PC-3 (cell line): ENCODE measurements around the gene ESPN.

Source experiments
- EZH2 ChIP-seq: fragments of 300-600 bp; sonication (generic); IDR thresholded peaks from one replicate; pipeline ENCODE4 v1.6.1; 2017; ENCODE audit warnings: antibody characterized with exemption, mild to moderate bottlenecking, low read length; ENCODE audit not compliant: unreplicated experiment
- EZH2phosphoT487 ChIP-seq: fragments of 300-600 bp; sonication (generic); IDR thresholded peaks from 2 replicates; pipeline ENCODE4 v1.6.1; 2018; ENCODE audit warnings: mild to moderate bottlenecking, antibody characterized with exemption, low read length, borderline replicate concordance

DNA sequence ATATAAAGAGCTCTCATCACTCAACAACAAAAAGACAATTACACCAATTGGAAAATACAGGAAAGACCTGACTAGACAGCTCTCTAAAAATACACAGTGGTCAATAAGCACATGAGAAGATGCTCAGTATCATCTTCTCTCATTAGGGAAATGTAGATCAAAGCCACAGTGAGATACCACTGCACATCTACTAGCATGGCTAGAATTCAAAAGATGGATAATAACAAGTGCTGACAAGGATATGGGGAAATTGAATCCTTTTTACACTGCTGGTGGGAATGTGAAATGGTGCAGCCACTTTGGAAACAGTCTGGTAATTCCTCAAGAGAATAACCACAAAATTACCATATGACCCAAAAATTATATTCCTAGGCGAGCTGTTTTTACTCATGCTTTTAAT, 40.4 kb upstream of the ESPN start:
- no peak for TF ChIP-seq EZH2phosphoT487
- TF ChIP-seq EZH2 = no peak
